ENCODE data around the gene WDHD1.
"Not testable (repeated sequence)": the region's sequence is repeated elsewhere in the genome, so short reads cannot be mapped to it uniquely, and the experiment has no call there.

WDHD1 gene

GRCh38 chr14:54902521-54903420 lies 124.1 kb downstream of the WDHD1 start, which contains the start of gene GCH1:
Gene GCH1, minus strand, starts transcription at chr14:54902826. Its CDS starts 163 bp downstream, at chr14:54902663.
- DNase-seq: no peak

GRCh38 chr14:54902143-54902520 lies 124.8 kb downstream of the WDHD1 start:
- no peak for DNase-seq

GRCh38 chr14:54901380-54902142 lies 125.3 kb downstream of the WDHD1 start:
- DNase-seq: no peak

GRCh38 chr14:54899573-54899972 lies 127.3 kb downstream of the WDHD1 start:
- no peak for DNase-seq

- not testable (repeated sequence) for DNase-seq
Observed at GRCh38 chr14:54897809-54898555, 128.9 kb downstream of the WDHD1 start.

- DNase-seq: no peak
Observed at GRCh38 chr14:54895683-54896082, 131.2 kb downstream of the WDHD1 start.

GRCh38 chr14:54894995-54895394 lies 131.9 kb downstream of the WDHD1 start:
- DNase-seq: no peak

GRCh38 chr14:54893151-54893760 lies 133.6 kb downstream of the WDHD1 start:
- no peak for DNase-seq

GRCh38 chr14:54891471-54892245 lies 135.2 kb downstream of the WDHD1 start:
- no peak for DNase-seq

GRCh38 chr14:54890788-54891187 lies 136.1 kb downstream of the WDHD1 start:
- DNase-seq: no peak

- no peak for DNase-seq
Observed at GRCh38 chr14:54889919-54890318, 137.0 kb downstream of the WDHD1 start.
